Erythroblast (primary cell): Measurements from ENCODE around the gene FAM168B.

ENCODE experiments used
- GATA1 ChIP-seq: IDR thresholded peaks from 2 replicates; pipeline ENCODE4 v1.6.1; 2011; ENCODE audit warnings: low read depth, mild to moderate bottlenecking, control low read depth, low read length, moderate library complexity
- POLR2A ChIP-seq: IDR thresholded peaks from 2 replicates; pipeline ENCODE4 v1.6.1; 2011; ENCODE audit warnings: mild to moderate bottlenecking, low read length

- no peak for TF ChIP-seq POLR2A
- no peak for TF ChIP-seq GATA1
Observed at GRCh38 chr2:131121464-131121863, 28.2 kb upstream of the FAM168B start.
